ENCODE data around the gene HTATIP2.

DNA sequence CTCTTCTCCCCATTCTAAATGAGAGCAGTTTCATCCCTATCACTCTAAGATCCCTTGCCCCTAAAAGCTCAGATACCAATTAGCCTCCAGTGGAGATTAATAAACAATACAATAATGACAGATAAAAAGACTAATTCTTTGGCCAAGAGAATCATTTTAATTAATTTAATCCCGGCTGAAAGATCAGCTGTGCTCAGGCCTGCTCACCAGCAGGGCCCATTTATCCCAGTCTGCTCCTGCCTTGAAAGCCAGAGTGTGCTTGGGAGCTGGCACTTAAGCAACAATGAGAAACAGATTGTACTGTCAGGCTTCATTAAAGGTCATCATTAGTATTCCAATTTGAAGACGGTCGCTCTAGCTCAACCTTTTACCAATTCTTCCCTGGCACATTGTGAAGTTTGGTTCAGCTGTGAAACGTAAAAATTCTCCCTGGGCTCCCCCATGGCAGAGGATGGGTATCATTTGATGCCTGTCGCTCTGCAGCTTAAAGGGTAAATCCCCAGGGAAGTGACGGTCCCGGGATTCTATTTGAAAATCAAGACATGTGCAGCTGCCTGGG is 36.1 kb upstream of the HTATIP2 start:
- no peak for TF ChIP-seq POLR2A (IDR thresholded peaks at IDR 0.05)
- TF ChIP-seq, protein P1, sequence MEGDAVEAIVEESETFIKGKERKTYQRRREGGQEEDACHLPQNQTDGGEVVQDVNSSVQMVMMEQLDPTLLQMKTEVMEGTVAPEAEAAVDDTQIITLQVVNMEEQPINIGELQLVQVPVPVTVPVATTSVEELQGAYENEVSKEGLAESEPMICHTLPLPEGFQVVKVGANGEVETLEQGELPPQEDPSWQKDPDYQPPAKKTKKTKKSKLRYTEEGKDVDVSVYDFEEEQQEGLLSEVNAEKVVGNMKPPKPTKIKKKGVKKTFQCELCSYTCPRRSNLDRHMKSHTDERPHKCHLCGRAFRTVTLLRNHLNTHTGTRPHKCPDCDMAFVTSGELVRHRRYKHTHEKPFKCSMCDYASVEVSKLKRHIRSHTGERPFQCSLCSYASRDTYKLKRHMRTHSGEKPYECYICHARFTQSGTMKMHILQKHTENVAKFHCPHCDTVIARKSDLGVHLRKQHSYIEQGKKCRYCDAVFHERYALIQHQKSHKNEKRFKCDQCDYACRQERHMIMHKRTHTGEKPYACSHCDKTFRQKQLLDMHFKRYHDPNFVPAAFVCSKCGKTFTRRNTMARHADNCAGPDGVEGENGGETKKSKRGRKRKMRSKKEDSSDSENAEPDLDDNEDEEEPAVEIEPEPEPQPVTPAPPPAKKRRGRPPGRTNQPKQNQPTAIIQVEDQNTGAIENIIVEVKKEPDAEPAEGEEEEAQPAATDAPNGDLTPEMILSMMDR (IDR thresholded peaks at IDR 0.05), result no peak
